NAMALWA (cell line): ENCODE data around the gene TPK1.
A peak's percentile ranks its signal among the peaks of the same experiment; 100 is the strongest.

ENCODE experiments used
- DNase-seq: peaks from one replicate; pipeline ENCODE4 v3.0.0-alpha.2; 2015; ENCODE audit warnings: low spot score

The TPK1 gene

DNA sequence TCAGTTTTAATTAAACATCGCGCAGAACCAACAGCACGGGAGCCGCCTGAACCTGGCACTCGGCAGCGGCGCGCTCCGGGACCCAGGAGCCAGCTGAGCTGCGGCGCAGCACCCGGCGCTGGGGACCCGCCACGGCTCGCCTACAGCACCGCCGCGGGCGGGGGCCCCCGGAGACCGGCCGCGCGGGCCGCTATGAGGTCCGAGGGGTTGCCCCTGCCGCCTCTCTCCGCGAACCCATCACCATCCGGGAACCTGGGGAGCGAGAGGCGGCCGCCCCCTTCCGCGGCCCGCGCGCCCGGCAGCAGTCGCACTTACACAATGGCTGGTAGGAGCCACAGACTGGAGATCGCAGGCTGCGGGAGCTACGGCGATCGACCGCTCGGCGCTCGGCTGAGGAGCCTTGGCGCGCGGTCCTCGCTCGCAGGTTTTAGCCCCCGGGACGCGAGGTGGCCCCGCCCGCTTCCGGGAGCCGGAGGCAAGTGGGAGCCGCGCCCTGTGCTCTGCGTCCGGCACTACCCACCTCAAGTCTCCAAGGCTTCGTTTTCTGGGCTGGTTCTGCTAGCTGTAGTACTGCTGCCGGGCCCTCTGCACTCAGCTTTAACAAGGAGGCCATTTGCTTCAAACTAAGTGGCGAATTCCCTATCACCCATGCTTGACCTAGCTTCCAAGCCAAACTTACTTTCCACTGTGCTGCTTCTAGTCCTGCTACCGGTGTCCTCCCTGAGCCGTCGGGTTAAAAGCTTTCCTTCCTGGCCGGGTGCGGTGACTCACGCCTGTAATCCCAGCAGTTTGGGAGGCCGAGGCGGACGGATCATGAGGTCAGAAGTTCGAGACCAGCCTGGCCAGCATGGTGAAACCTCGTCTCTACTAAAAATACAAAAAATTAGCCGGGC is at the start of gene TPK1:
TSS of gene TPK1 (minus strand) at position 402 of the 893 bp plus-strand sequence. CDS start 451 bp downstream, outside the sequence.
- DNase-seq, result peak; percentile 95

DNA sequence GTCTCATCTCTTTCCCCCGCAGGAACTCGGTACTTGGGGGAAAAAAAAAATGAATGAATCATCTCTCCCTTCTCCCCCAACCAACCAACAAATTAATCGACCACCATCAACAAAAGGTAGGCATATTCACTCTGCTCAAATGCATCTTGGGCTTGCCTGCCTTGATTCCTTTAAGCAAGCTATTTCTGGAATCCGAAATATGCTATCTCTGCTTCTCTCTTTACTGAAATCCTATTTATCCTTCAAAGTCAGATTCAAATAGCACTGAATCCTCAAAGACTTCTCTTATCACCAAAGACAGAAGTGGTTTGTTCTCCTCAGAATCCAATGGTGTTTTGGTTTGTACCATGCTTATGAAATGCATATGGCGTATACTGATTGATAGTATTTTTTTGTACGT is 49.6 kb upstream of the TPK1 start:
- DNase-seq, result no peak

DNA sequence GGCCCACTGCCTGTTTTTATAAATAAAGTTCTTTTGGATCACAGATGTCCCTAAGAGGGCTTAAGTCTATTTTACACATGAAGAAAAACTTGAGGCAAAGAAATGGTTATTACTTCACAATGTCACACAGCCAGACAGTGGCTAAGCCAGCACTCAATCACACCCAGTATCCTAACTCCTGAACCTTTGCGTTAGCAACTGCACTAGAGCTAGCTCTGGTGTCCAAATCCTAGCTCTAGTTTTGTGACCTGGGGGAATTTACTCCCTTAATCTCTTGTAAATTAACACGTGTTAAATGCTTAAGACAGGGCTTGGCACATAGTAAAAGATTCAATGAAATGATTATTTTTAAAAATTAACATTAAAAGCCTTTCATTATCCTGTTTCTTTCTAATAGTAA is 49.0 kb upstream of the TPK1 start:
- no peak for DNase-seq

DNA sequence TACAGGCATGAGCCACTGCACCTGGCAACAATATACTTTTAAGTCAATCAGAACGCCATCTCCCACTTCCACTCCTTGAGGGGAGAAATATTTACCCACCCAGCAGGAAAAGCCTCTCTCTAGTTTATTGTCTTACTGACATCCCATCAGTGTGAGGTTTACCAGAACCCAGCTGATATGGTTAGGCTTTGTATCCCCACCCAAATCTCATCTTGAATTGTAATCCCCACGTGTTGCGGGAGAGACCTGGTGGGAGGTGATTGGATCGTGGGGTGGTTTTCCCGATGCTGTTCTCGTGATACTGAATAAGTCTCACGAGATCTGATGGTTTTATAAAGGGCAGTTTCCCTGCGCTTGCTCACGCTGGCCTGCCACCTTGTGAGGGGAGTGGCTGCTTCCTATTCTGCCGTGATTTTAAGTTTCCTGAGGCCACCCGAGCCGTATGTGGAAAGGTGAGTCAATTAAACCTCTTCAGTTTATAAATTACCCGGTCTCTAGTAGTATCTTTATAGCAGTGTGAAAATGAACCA is 37.5 kb upstream of the TPK1 start:
- DNase-seq, result no peak

DNA sequence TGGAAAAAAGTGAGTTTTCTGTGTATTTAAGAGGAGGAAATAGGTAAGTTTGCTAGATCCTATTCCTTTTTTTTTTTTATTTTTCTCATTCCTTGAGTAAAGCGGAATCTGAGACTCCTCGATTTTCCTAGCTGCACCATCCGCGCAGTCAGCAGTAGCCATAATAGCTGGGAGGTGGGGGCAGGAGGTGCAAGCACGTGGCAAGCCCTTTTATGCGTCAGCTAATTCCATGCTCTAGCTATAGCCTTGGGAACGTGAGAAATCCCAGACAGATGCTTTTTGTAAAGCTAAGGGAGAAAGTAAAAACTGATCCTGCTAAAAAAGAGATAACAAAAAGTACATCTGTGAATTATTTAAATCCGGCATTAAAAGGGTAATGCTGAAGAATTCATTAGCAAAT is 33.2 kb upstream of the TPK1 start:
- DNase-seq, result no peak

DNA sequence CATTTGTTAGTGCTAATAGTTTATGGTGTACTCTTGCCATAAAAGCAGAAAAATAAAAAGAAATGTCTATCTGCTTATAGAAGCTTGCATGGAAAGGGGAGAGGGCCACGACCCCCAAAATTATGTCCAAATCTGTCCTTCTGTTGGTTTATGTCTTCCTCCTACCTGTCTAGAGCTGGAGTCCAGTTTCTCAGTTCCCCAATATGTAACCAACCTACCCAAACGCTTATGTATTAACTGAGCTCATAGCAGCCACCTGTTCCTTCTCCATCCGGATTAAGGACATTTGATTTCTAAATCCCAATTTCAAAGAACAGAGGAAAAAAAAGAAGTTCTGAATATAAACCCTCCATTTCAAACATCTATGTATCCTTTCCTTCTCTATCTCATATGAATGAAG is 30.3 kb upstream of the TPK1 start:
- DNase-seq, result no peak

DNA sequence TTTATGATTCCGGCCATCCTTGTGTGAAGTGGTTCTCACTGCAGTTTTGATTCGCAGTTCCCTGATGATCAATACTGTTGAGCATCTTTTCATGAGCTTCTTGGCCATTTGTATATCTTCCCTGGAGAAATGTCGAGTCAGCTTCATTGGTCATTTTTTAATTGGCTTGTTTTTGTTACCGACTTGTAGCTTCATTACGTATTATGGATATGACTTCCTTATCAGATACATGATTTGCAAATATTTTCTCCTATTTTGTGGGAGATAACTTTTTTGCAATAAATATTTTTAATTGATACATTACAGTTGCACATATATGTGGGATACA is 27.4 kb upstream of the TPK1 start:
- no peak for DNase-seq

DNA sequence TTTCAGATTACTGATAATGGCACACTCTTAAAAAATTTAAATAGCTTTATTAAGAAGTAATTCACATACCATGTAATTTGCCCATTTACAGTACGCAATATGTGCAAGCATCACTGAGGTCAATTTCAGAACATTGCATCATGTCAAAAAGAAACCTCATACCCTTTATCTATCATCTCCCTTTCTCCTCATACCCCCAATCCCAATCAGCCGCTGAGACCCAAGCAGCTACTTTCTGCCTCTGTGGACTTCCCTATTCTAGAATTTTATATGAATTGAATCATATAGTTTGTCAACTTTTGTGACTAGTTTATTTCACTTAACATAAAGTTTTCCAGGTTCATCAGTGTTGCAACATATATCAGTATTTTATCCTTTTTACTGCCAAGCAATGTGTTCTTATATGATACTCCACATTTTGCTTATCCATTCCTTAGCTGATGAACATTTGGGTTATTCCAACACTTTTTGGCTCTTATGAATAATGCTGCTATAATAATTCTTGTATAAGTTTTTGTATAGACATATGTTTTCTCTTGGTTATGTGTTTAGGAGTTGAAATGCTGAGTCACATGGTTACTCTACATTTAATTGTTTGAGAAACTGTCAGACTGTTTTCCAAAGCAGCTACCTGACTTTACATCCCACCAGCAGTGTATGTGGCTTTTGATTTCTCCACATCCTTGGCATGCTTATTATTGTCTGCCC is 26.9 kb upstream of the TPK1 start:
- no peak for DNase-seq

DNA sequence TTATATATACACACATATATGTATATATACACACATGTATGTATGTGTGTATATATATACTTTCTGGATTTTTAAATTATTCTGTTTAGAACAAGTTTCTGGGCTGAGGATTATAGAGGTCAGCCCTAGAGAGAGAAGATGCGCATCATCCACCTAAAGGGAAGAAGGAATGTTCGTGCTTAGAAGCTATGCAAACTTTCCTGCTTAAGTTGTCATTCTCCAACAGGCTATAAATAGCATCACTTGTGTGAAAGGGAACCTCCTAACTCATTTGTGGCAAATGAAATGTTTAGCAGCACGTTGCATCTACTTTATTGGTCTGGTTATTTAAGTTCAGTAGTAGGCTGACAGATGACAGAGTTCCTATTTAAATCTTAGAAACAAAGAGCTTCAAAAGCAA is 23.9 kb upstream of the TPK1 start:
- DNase-seq, result no peak

DNA sequence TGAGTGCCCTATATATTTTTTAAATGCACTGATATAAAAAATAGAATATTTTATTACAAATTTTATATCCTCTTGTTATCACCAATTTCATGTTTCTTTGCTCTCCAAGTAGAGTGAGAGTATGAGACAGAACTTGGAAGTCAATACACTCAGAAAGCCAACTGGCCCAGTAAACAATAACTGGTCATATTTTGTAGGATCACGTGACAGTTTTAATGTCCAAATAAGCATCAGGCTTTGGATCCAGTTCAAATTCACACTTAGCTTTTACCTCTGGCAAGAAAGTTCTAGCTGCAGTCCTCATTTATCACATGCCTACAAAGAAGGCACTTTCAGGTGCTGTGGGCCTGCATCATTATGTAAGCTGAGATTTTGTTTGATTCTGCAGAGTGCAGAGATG is 21.6 kb upstream of the TPK1 start:
- DNase-seq, result no peak

DNA sequence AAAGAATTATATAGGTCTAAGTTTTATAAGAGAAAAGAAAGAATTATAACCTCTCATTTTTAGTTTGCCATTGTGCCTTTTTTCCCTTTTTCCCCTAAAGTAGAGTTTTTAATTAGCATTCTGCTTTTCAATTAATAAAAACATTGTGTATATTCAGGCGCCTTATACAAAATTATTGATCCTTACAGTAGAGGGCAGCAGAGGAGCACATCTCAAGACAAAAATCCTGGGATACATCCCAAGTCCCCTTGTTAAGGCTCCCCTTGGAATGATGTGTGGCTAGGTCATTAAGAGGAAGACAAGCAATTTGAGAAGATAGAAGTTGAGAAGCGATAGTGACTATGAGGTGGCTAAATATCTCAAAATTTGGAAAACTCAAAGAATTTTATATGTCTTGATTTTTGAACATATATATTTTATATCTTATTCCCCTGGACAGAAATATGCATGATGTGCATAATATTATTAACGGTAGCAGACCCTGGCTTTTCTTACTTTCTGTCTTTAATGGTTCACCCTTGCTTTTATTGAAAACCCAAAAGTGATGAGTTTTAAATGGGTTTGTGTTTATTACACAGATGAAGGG is 19.1 kb upstream of the TPK1 start:
- peak; percentile 35 for DNase-seq

DNA sequence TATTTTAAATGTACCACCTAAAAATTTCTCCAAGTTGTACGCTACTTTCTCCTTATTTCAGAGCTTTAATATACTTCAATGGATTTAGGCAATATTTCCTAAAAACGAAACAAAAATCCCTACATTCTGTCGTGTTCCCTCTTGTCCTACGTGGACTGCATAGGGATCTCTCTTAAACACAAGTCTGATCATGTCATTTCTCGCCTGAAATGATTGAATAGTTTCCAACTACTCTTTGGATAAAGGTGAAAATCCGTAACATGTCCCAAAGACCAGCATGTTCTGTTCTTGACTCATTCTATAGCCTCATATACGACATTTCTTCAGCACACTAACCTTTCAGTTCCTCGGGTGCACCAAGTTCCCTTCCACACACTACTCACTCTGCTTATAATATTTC is 17.7 kb upstream of the TPK1 start:
- no peak for DNase-seq

DNA sequence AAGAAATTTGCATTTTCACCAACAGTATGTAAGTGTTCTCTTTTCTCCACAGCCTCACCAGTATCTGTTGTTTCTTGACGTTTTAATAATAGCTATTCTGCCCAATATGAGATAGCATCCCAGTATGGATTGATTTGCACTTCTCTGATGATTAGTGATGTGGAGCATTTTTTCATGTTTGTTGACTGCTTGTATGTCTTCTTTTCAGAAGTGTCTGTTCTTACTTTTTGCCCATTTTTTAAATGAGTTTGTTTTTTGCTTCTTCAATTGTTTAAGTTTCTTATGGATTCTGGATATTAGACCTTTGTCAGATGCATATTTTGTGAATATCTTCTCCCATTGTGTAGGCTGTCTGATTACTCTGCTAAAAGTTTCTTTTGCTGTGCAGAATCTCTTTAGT is 12.2 kb upstream of the TPK1 start:
- DNase-seq, result no peak

DNA sequence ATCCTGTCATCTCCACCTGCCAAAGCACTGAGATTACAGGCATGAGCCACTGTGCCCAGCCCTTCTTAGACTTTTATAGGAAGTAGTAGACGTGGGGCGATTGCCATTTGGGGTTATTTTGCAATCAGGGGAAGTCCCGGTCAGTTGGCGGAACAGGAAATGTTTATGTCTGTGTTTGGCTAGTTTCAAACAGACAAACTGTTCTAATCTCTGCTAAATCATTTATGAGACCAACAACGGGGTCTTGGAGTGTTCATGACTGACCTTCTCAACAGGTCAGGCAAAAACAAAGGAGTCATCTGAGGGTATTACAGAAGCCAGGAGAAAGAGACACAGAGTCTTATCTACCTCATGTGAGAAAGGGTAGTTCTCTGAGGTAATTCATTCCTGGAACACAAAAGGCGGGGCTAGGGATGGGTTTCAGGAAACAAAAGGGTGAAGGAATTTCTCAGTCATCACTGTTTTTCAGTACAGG is 6.6 kb upstream of the TPK1 start:
- DNase-seq, result peak; percentile 53

DNA sequence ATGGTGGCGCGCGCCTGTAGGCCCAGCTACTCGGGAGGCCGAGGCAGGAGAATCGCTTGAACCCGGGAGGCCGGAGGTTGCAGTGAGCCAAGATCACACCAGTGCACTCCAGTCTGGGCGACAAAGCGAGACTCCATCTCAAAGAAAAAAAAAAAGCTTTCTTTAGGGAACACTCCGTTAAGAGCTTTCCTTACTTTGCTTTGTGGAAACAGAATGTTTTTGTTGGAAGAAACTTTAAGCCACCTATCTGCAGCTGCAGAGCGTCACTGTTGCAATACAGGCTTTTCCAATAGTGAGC is 641 bp upstream of the TPK1 start:
- DNase-seq, result no peak

DNA sequence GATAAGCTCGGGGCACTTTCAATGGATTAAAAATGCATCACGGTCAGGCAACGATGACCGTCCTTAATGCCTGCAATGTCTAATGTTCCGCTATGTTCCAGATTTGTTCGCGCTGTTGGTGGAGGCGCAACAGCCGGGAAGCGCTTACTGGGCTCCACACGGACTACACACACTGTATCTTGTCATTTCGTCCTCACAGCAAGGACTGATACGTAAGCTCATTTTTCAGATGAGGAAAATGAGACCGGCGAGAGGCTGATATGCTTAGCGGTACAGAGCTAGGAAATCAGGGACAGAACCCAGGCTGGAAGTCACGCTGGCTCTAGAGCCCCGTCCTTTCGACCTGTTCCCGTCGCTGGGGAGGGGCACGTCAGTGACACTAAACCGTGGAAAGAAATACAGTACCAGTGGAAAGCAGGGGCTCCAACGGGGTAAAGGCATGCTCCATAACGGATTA is 670 bp downstream of the TPK1 start:
- peak; percentile 68 for DNase-seq

DNA sequence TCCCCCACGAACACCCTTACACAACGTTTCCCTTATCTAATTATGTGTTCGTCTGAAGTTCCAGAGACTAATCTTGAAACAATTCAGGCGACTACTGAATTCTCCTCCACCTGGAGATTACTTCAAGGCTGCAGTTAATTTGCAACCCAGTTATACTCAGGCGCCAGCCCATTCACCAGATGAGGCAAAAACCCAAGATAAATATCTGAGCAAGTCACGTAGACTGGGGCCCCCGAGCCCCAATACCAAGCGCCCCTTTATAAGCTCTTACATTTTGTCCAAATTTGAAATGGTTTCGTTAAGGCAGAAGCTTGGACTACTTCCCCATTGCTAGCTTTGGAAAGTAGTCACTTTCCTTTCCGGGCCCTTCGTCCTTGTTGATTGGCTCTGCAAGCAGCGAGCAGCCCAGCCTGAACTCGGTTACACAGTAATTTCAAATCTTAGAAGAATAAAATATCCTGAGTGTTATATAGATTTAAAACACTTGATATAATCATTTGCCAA is 1.2 kb downstream of the TPK1 start:
- peak; percentile 69 for DNase-seq

DNA sequence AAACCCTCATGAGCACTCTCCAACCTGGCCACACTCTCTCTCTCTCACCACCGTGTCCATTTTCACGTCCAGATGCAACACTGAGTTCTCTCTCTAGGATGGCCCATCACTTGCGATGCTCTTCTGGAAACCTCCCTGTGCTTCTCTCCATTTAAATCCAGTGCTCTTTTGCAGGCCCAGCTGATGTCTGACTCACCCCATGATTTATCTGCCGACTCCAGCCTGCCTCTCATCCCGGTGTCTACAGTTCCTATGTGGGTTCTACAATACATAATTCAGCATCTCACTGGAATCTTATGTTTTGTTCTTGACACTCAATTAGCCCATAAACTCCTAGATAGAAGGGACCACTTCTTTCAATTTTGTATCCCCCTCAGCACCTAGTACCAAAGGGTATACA is 5.0 kb downstream of the TPK1 start:
- DNase-seq, result no peak

DNA sequence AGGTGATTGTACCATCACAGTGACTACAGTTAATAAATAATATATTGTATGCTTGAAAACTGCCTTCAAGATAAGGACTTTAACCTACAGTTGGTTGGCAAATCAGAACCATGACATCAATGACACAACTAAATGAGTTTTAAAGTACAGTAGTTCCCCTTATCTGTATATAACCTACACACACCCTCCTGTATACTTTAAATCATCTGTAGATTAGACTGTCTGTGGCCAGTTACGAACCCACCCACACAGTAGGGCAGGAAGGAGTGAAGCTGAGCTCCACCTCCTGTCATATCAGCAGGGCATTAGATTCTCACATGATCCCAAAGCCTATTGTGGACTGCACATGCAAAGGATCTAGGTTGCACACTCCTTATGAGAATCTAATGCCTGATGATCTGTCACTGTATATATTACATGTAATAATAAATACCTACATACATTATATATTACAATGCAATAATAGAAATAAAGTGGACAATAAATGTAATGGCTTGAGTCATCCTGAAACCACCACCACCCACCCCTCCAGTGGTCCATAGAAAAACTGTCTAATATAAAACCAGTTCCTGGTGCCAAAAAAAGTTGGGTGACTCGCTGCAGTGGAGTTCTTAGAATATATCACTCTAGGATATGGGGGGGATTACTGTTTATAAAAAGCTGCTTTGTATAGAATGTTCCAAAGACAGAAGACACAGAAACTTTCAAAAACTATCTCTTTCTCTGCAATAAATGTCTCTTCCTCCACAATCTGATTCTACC is 5.6 kb downstream of the TPK1 start:
- no peak for DNase-seq

DNA sequence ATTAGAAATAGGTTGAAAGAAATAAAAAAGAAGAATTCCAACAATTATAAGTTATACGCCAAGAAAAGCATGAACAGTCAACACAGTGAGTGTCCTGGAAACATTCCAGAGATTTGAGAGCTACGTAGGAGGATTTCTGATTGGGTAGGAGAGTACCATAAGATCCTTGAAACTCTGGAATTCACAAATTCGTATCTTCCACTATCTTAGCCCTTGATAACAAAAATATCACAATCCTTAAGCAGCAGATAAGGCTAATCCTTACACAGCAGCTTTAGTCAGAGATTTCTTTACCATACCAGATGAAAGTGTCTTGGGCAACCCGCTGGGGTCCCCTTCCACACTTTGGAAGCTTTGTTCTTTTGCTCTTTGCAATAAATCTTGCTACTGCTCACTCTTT is 8.2 kb downstream of the TPK1 start:
- no peak for DNase-seq

DNA sequence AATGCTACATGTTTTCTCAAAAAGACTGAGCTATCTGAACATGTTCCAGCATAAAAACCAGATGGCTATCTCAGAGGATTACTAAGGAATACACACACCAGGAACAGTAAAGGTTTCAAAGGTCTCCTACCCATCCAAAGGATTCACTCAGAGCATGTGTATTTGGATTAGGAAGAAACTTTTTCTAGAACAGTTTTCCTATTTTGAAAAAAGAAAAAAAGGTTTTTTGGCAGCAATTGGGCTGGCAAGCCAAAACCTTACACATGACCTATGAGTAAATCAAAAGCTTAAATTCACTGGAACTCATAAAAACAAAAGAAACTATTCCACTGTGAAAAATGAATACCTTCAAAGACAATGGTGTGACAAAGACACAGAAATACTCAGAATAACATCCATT is 9.6 kb downstream of the TPK1 start:
- no peak for DNase-seq

DNA sequence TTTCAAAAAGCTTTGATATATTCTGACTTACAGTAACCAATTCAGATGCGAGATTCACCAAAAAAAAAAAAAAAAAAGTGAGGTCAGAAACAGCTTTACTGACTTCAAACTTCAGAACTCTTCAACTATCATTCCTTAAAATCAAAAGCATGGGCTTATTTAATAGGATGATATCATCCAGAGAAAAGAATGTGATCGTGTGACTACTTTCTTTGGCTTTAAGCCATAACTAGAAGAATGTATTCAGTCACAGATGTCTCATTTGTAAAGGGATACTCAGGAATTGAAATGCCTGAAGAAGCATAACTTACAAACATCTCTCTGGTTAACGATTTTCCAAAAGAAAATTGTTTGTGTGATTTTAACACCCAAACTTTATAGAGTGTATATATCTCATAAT is 11.5 kb downstream of the TPK1 start:
- DNase-seq, result no peak
